ENCODE measurements around the gene ZC2HC1C. TPM values are rescaled to one million over a fixed set of nuclear protein-coding genes. Genes with fewer than 3 reads are reported as not detected.

The ZC2HC1C gene
- total RNA-seq, 1 experiment from 2014 or later, result 1.4 TPM

DNA sequence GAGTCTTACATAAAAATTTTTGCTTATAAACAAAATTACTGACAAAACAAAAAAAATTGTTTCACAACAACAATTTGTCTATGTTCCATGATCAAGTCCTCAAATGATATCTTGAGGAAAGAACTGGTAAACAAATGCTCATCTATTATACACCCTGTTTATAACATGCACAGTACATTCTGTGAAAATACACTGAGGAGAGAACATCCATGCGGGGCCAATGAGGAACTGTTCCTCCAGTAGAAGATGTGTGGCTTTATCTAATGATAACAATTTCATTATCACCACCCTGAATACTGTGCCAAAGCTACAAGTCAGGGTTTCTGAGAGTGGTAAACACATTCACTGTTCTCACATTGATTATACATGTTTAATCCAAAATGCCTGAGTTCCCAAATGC is 28.9 kb upstream of the ZC2HC1C start:
- Histone ChIP-seq H3K4ac (ENCODE audit: low read depth, low read length) (no peak overlapping the region), H2BK15ac (ENCODE audit: low read depth, low read length) (no peak overlapping the region), H4K5ac (ENCODE audit: insufficient read length, low read depth, low read length) (no peak overlapping the region), H2BK20ac (ENCODE audit: low read depth, low read length, poor library complexity, severe bottlenecking) (no peak overlapping the region), H3K4me2 (ENCODE audit: insufficient read depth, insufficient read length, low read length) (no peak overlapping the region), H3K79me1 (ENCODE audit: insufficient read depth, low read depth, low read length, poor library complexity, severe bottlenecking) (no peaks in the 10 kb centered on the region), H3K27me3 (ENCODE audit: insufficient read depth, low read length) (no peaks in the 10 kb centered on the region), H4K91ac (ENCODE audit: insufficient read length, low read depth, low read length) (no peak overlapping the region), H3K9me3 (ENCODE audit: control insufficient read depth, low read depth, low read length) (no peaks in the 10 kb centered on the region), H3T11ph (ENCODE audit: low read length) (no peak overlapping the region), H3K27ac (ENCODE audit: insufficient read length, low read depth, low read length) (no peak overlapping the region), H3K9ac (ENCODE audit: extremely low read depth, insufficient read length, low read length) (no peak overlapping the region), H3K18ac (ENCODE audit: insufficient read length, low read depth, low read length) (no peak overlapping the region), H3K56ac (ENCODE audit: insufficient read length, low read depth, low read length) (no peak overlapping the region), H3K23ac (ENCODE audit: insufficient read length, low read depth, low read length) (no peak overlapping the region), H2AFZ (ENCODE audit: low read length) (no peak overlapping the region), H3K79me2 (ENCODE audit: insufficient read depth, low read length) (no peaks in the 10 kb centered on the region), H4K8ac (replicated peaks; ENCODE audit: insufficient read length, low read depth, low read length) (no peak overlapping the region), H3K4me1 (ENCODE audit: insufficient read depth, low read length) (no peaks in the 10 kb centered on the region), H4K20me1 (ENCODE audit: control insufficient read depth, insufficient read depth, insufficient read length) (no peaks in the 10 kb centered on the region), H3K23me2 (ENCODE audit: insufficient read length, low read depth, low read length, poor library complexity, severe bottlenecking) (no peaks in the 10 kb centered on the region), H2AK5ac (ENCODE audit: insufficient read length, low read length) (no peak overlapping the region), H2BK120ac (ENCODE audit: low read depth, low read length, poor library complexity, severe bottlenecking) (no peak overlapping the region), H2BK5ac (ENCODE audit: insufficient read length, low read length) (no peak overlapping the region), H2BK12ac (ENCODE audit: insufficient read length, low read depth, low read length) (no peak overlapping the region), H3K14ac (ENCODE audit: insufficient read depth, low read length) (no peak overlapping the region)
- Mint-ChIP-seq H3K9me3 (no peaks in the 10 kb centered on the region), H3K4me1 (no peaks in the 10 kb centered on the region), H3K36me3 (ENCODE audit: insufficient read depth in 1 of 3, low read depth in 3 of 3) (peaks cover 1 to 29% (median 12%) of the 10 kb centered on the region in 3 experiments; a peak in 5 of 7 replicates), H3K27me3 (ENCODE audit: low read depth) (no peaks in the 10 kb centered on the region), H3K27ac (no peak overlapping the region), H3K4me3 (no peak overlapping the region)
- TF ChIP-seq, protein P1, sequence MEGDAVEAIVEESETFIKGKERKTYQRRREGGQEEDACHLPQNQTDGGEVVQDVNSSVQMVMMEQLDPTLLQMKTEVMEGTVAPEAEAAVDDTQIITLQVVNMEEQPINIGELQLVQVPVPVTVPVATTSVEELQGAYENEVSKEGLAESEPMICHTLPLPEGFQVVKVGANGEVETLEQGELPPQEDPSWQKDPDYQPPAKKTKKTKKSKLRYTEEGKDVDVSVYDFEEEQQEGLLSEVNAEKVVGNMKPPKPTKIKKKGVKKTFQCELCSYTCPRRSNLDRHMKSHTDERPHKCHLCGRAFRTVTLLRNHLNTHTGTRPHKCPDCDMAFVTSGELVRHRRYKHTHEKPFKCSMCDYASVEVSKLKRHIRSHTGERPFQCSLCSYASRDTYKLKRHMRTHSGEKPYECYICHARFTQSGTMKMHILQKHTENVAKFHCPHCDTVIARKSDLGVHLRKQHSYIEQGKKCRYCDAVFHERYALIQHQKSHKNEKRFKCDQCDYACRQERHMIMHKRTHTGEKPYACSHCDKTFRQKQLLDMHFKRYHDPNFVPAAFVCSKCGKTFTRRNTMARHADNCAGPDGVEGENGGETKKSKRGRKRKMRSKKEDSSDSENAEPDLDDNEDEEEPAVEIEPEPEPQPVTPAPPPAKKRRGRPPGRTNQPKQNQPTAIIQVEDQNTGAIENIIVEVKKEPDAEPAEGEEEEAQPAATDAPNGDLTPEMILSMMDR (conservative IDR thresholded peaks at IDR 0.05), result no peak
- no CpG with 5 or more reads among the region's 1 CpG for WGBS (ENCODE audit: extremely low coverage, insufficient read length, low lambda C conversion rate)
- no peak for DNase-seq
